ENCODE results near the gene MXD4.
"Not testable (repeated sequence)": the region's sequence is repeated elsewhere in the genome, so short reads cannot be mapped to it uniquely, and the experiment has no call there.

MXD4 gene

GRCh38 chr4:2285613-2286381, 23.9 kb upstream of the MXD4 start:
- Mint-ChIP-seq H3K4me3 (no peak overlapping the region), H3K9me3 (no peaks in the 10 kb centered on the region), H3K36me3 (no peaks in the 10 kb centered on the region), H3K27ac (peak overlapping the region; percentile 55), H3K4me1 (peaks cover 52% of the 10 kb centered on the region), H3K27me3 (no peaks in the 10 kb centered on the region)

GRCh38 chr4:2284934-2285612, 23.2 kb upstream of the MXD4 start:
- Mint-ChIP-seq H3K4me1 (peaks cover 49% of the 10 kb centered on the region), H3K36me3 (no peaks in the 10 kb centered on the region), H3K27ac (peak overlapping the region; percentile 55), H3K27me3 (no peaks in the 10 kb centered on the region), H3K4me3 (no peak overlapping the region), H3K9me3 (no peaks in the 10 kb centered on the region)

GRCh38 chr4:2284161-2284933, 22.4 kb upstream of the MXD4 start:
- H3K27me3 Mint-ChIP-seq = no peaks in the 10 kb centered on the region
- no peak overlapping the region for H3K4me3 Mint-ChIP-seq
- no peaks in the 10 kb centered on the region for H3K36me3 Mint-ChIP-seq
- H3K27ac Mint-ChIP-seq = no peak overlapping the region
- no peaks in the 10 kb centered on the region for H3K9me3 Mint-ChIP-seq
- peaks cover 50% of the 10 kb centered on the region for H3K4me1 Mint-ChIP-seq

- H3K4me1 Mint-ChIP-seq = peaks cover 46% of the 10 kb centered on the region
- H3K27me3 Mint-ChIP-seq = no peaks in the 10 kb centered on the region
- no peak overlapping the region for H3K4me3 Mint-ChIP-seq
- H3K36me3 Mint-ChIP-seq = no peaks in the 10 kb centered on the region
- peak overlapping the region; percentile 8 for H3K27ac Mint-ChIP-seq
- H3K9me3 Mint-ChIP-seq = no peaks in the 10 kb centered on the region
Observed at GRCh38 chr4:2283199-2283711, 21.3 kb upstream of the MXD4 start.

- peaks cover 46% of the 10 kb centered on the region for H3K4me1 Mint-ChIP-seq
- peak overlapping the region; percentile 70 for H3K4me3 Mint-ChIP-seq
- no peaks in the 10 kb centered on the region for H3K36me3 Mint-ChIP-seq
- H3K27me3 Mint-ChIP-seq = no peaks in the 10 kb centered on the region
- H3K27ac Mint-ChIP-seq = peak overlapping the region; percentile 91
- no peaks in the 10 kb centered on the region for H3K9me3 Mint-ChIP-seq
Observed at GRCh38 chr4:2281575-2282343, 19.9 kb upstream of the MXD4 start.

- no peaks in the 10 kb centered on the region for H3K27me3 Mint-ChIP-seq
- H3K4me3 Mint-ChIP-seq = no peak overlapping the region
- H3K27ac Mint-ChIP-seq = peak overlapping the region; percentile 91
- no peaks in the 10 kb centered on the region for H3K9me3 Mint-ChIP-seq
- no peaks in the 10 kb centered on the region for H3K36me3 Mint-ChIP-seq
- peaks cover 46% of the 10 kb centered on the region for H3K4me1 Mint-ChIP-seq
Observed at GRCh38 chr4:2280531-2281300, 18.8 kb upstream of the MXD4 start.

- H3K27me3 Mint-ChIP-seq = no peaks in the 10 kb centered on the region
- no peak overlapping the region for H3K27ac Mint-ChIP-seq
- H3K36me3 Mint-ChIP-seq = no peaks in the 10 kb centered on the region
- H3K9me3 Mint-ChIP-seq = no peaks in the 10 kb centered on the region
- peaks cover 30% of the 10 kb centered on the region for H3K4me1 Mint-ChIP-seq
- H3K4me3 Mint-ChIP-seq = no peak overlapping the region
Observed at GRCh38 chr4:2277956-2278355, 16.0 kb upstream of the MXD4 start.

GRCh38 chr4:2276581-2277325, 14.8 kb upstream of the MXD4 start:
- H3K36me3 Mint-ChIP-seq = no peaks in the 10 kb centered on the region
- H3K27ac Mint-ChIP-seq = no peak overlapping the region
- H3K9me3 Mint-ChIP-seq = no peaks in the 10 kb centered on the region
- H3K27me3 Mint-ChIP-seq = no peaks in the 10 kb centered on the region
- no peak overlapping the region for H3K4me3 Mint-ChIP-seq
- peaks cover 18% of the 10 kb centered on the region for H3K4me1 Mint-ChIP-seq

- H3K9me3 Mint-ChIP-seq = no peaks in the 10 kb centered on the region
- no peaks in the 10 kb centered on the region for H3K36me3 Mint-ChIP-seq
- H3K4me3 Mint-ChIP-seq = no peak overlapping the region
- no peaks in the 10 kb centered on the region for H3K27me3 Mint-ChIP-seq
- peaks cover 7% of the 10 kb centered on the region for H3K4me1 Mint-ChIP-seq
- no peak overlapping the region for H3K27ac Mint-ChIP-seq
Observed at GRCh38 chr4:2275546-2276251, 13.8 kb upstream of the MXD4 start.

- H3K27me3 Mint-ChIP-seq, H3K4me3 Mint-ChIP-seq, H3K27ac Mint-ChIP-seq, H3K9me3 Mint-ChIP-seq, H3K4me1 Mint-ChIP-seq, H3K36me3 Mint-ChIP-seq: not testable (repeated sequence)
Observed at GRCh38 chr4:2275044-2275397, 13.1 kb upstream of the MXD4 start.

GRCh38 chr4:2274320-2275043, 12.6 kb upstream of the MXD4 start:
- Mint-ChIP-seq H3K27ac (no peak overlapping the region), H3K36me3 (no peaks in the 10 kb centered on the region), H3K4me3 (no peak overlapping the region), H3K4me1 (peaks cover under 1% of the 10 kb centered on the region), H3K27me3 (no peaks in the 10 kb centered on the region), H3K9me3 (no peaks in the 10 kb centered on the region)

- Mint-ChIP-seq H3K4me1 (no peaks in the 10 kb centered on the region), H3K4me3 (no peak overlapping the region), H3K27me3 (no peaks in the 10 kb centered on the region), H3K36me3 (no peaks in the 10 kb centered on the region), H3K9me3 (no peaks in the 10 kb centered on the region), H3K27ac (no peak overlapping the region)
Observed at GRCh38 chr4:2273657-2274319, 11.9 kb upstream of the MXD4 start.

- Mint-ChIP-seq H3K27ac (no peak overlapping the region), H3K36me3 (no peaks in the 10 kb centered on the region), H3K9me3 (no peaks in the 10 kb centered on the region)
Observed at GRCh38 chr4:2273221-2273620, 11.3 kb upstream of the MXD4 start.

More at GRCh38 chr4:2273221-2273620, 11.3 kb upstream of the MXD4 start:
- no peak overlapping the region for H3K4me3 Mint-ChIP-seq
- H3K4me1 Mint-ChIP-seq = no peaks in the 10 kb centered on the region
- H3K27me3 Mint-ChIP-seq = no peaks in the 10 kb centered on the region

Measured in activated naive CD4-positive, alpha-beta T cell treated with anti-CD3 and anti-CD28 coated beads, Interleukin-2, amount 50 U/mL, for 24 hours (primary cell).